ENCODE results near the gene CAMK2A.

The CAMK2A gene

DNA sequence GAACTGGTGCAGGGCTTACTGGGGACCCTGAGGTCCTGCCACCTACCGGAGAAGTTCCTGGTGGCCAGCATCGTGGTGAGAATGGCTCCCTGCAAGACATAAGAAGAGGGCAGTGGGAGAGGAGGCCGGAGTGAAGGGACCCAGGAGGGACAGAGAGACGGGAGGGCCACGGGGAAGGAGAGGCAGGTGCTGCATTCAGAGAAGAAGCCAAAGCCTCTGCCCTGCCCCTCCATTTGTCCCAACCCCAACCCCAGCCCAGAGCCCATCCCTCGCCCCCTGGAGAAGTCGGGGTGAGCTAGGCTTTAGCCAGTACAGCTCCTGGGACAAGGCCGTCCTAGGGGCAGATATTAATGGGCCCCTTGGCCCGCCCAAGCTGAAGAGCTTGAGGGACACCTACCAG, 41.8 kb downstream of the CAMK2A start:
- Histone ChIP-seq H3K9me3 (ENCODE audit: control insufficient read depth, low read length) (no peaks in the 10 kb centered on the region), H3K4me1 (ENCODE audit: control insufficient read depth, insufficient read depth, low read length) (peaks cover 11% of the 10 kb centered on the region), H3K4me3 (ENCODE audit: low read length) (no peak overlapping the region), H3K36me3 (ENCODE audit: control insufficient read depth, insufficient read depth, low read length, severe bottlenecking) (no peaks in the 10 kb centered on the region), H3K9ac (ENCODE audit: low read length) (no peak overlapping the region), H3K27me3 (replicated peaks; ENCODE audit: control insufficient read depth, insufficient read depth, low read length) (no peaks in the 10 kb centered on the region)
- no peak for DNase-seq (ENCODE audit: low read depth)

DNA sequence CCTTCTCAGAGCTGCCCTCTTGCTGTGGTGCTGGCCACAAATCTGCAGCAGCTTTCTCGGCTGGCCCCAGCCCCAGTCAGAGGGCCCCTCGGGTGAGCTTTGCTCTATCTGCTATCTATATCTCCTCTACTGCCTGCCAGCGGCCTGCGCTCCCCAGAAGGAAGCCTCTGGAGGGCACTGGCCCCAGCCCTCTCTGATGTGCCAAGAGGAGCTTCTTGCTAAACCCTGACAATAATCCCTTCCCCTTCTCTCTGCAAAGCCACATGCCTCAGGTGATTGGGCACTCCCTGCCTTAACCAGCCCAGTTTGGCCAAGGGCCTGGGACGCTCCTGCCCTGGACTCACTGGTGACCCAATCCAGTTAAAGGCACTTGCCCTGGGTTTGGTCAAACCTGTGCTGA, 42.7 kb downstream of the CAMK2A start:
- Histone ChIP-seq H3K36me3 (ENCODE audit: control insufficient read depth, insufficient read depth, low read length, severe bottlenecking) (no peaks in the 10 kb centered on the region), H3K4me3 (ENCODE audit: low read length) (no peak overlapping the region), H3K27me3 (replicated peaks; ENCODE audit: control insufficient read depth, insufficient read depth, low read length) (no peaks in the 10 kb centered on the region), H3K9me3 (ENCODE audit: control insufficient read depth, low read length) (no peaks in the 10 kb centered on the region), H3K4me1 (ENCODE audit: control insufficient read depth, insufficient read depth, low read length) (peaks cover 11% of the 10 kb centered on the region), H3K9ac (ENCODE audit: low read length) (no peak overlapping the region)
- DNase-seq (ENCODE audit: low read depth), result no peak

DNA sequence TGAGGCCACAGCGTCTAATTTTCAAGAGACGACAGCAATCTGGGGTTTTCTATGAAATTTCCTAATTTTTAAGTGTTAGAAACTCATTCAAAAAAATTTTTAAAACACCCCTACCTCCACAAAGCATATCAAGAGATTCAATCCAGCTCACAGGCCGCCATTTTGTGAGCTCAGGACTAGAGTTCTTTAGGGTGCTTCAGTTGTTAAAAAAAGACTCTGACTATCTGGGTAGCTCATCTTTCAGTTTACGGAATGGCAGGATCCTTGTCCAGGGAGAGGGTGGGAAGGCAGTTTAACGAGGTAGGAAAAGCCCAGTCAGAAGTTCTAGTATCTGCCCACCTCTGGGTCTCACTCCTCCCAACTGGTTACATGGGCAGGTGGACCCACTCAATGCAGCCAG, 43.1 kb downstream of the CAMK2A start:
- Histone ChIP-seq H3K27me3 (replicated peaks; ENCODE audit: control insufficient read depth, insufficient read depth, low read length) (no peaks in the 10 kb centered on the region), H3K4me3 (ENCODE audit: low read length) (no peak overlapping the region), H3K4me1 (ENCODE audit: control insufficient read depth, insufficient read depth, low read length) (peaks cover 11% of the 10 kb centered on the region), H3K36me3 (ENCODE audit: control insufficient read depth, insufficient read depth, low read length, severe bottlenecking) (no peaks in the 10 kb centered on the region), H3K9ac (ENCODE audit: low read length) (no peak overlapping the region), H3K9me3 (ENCODE audit: control insufficient read depth, low read length) (no peaks in the 10 kb centered on the region)
- DNase-seq (ENCODE audit: low read depth), result no peak

DNA sequence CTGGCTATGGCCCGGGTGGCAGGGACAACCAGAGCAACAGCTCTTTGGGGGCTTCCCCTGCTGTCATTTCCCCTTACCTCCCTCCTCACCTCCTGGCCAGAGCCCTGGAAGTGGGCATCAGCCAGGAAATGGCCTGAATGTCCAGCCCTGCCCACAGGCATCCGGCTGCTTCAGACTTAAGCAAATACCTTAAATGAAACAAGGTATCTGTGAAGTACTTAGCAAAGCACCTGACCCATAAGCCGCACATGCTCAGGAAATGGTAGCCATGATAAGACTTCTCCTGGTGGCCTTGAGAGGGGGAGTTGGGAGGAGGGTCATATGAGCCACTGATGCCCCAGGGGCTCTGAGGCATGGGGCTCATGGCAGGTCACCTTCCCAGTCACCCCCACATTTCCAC, 43.8 kb downstream of the CAMK2A start:
- H3K36me3 ChIP-seq (ENCODE audit: control insufficient read depth, insufficient read depth, low read length, severe bottlenecking), result no peaks in the 10 kb centered on the region
- DNase-seq (ENCODE audit: low read depth), result no peak
- H3K9me3 ChIP-seq (ENCODE audit: control insufficient read depth, low read length), result no peaks in the 10 kb centered on the region
- no peak overlapping the region for H3K9ac ChIP-seq (ENCODE audit: low read length)
- peaks cover 11% of the 10 kb centered on the region for H3K4me1 ChIP-seq (ENCODE audit: control insufficient read depth, insufficient read depth, low read length)
- no peaks in the 10 kb centered on the region for H3K27me3 ChIP-seq (replicated peaks; ENCODE audit: control insufficient read depth, insufficient read depth, low read length)
- no peak overlapping the region for H3K4me3 ChIP-seq (ENCODE audit: low read length)

DNA sequence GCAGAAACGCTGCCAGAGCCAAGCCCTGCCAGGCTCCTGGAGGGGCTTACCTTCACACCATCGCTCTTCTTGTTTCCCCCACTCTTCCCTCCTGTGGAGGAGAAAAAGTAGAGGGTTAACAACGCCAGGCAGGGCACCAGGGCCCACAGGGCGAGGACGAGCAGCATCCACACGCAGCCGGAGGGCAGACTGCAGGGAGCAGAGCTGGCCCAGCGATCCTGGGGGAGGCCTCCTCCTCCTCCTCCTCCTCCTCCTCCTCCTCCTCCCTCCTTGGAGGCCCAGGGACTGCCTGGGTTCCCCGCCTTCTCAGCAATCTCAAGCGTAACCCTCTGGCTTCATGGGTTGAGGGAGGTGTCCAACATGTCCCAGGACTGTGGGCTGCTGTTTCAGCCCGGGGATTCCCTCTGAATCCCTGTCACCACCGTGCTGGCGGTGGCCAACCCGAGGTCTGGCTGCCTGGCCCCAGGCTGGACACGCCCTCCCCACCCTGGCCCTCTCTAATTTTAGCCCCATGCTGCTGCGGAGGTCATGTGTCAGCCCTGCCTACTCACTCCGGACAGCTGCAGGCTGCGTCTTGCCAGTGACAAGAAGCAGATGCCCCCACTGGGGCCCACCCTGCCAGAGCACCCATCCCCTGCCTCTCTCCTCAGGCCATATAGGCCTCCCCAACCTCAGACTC, 44.3 kb downstream of the CAMK2A start:
- no peaks in the 10 kb centered on the region for H3K36me3 ChIP-seq (ENCODE audit: control insufficient read depth, insufficient read depth, low read length, severe bottlenecking)
- H3K9me3 ChIP-seq (ENCODE audit: control insufficient read depth, low read length), result no peaks in the 10 kb centered on the region
- peak; percentile 24 for DNase-seq (ENCODE audit: low read depth)

DNA sequence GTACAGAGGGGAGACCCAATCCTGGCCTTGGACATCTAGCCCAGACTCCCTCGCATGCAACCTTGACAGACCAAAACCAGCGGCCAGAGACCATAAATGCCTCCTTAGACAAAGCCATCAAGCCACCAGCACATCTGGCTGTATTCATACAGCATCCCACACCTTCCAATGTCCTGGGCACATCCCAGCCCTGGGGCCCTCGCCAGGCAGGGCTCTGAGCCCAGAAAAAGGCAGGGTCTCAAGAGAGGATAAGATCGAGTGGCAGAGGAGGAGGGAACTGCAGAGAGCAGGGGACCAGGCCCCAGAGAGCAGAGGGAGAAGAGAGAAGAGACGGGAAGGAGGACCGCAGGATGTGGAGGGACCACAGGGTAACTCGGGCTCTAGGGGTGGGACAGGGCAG, 45.4 kb downstream of the CAMK2A start:
- Histone ChIP-seq H3K36me3 (ENCODE audit: control insufficient read depth, insufficient read depth, low read length, severe bottlenecking) (no peaks in the 10 kb centered on the region), H3K4me3 (ENCODE audit: low read length) (no peak overlapping the region), H3K9me3 (ENCODE audit: control insufficient read depth, low read length) (no peaks in the 10 kb centered on the region), H3K27me3 (replicated peaks; ENCODE audit: control insufficient read depth, insufficient read depth, low read length) (no peaks in the 10 kb centered on the region), H3K4me1 (ENCODE audit: control insufficient read depth, insufficient read depth, low read length) (peaks cover 11% of the 10 kb centered on the region), H3K9ac (ENCODE audit: low read length) (no peak overlapping the region)
- no peak for DNase-seq (ENCODE audit: low read depth)

More for the DNA sequence above, 44.3 kb downstream of the CAMK2A start:
- H3K4me1 ChIP-seq (ENCODE audit: control insufficient read depth, insufficient read depth, low read length), result peaks cover 11% of the 10 kb centered on the region
- H3K27me3 ChIP-seq (replicated peaks; ENCODE audit: control insufficient read depth, insufficient read depth, low read length), result no peaks in the 10 kb centered on the region
- no peak overlapping the region for H3K9ac ChIP-seq (ENCODE audit: low read length)
- no peak overlapping the region for H3K4me3 ChIP-seq (ENCODE audit: low read length)

DNA sequence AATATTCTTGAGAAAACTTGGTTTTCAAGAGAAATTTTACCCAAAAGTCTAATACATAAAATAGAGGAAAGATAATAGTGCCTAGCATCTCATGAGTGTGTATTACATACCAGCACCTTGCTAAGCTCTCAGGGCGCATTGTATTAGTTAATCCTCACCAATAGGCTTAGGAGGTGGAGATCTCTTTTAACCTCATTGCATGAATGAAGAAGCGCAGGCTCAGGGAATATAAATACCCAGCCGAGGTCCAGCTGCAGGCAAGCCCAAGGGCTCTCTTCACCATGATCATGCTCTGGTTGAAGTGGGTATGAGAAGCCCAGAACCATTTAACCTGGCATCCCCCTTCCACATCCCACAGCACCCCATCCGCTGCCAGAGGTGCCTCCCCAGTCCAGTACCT, 46.0 kb downstream of the CAMK2A start:
- H3K4me1 ChIP-seq (ENCODE audit: control insufficient read depth, insufficient read depth, low read length), result peaks cover 11% of the 10 kb centered on the region
- no peak overlapping the region for H3K4me3 ChIP-seq (ENCODE audit: low read length)
- no peak for DNase-seq (ENCODE audit: low read depth)
- H3K27me3 ChIP-seq (replicated peaks; ENCODE audit: control insufficient read depth, insufficient read depth, low read length), result no peaks in the 10 kb centered on the region
- no peaks in the 10 kb centered on the region for H3K36me3 ChIP-seq (ENCODE audit: control insufficient read depth, insufficient read depth, low read length, severe bottlenecking)
- no peak overlapping the region for H3K9ac ChIP-seq (ENCODE audit: low read length)
- no peaks in the 10 kb centered on the region for H3K9me3 ChIP-seq (ENCODE audit: control insufficient read depth, low read length)

DNA sequence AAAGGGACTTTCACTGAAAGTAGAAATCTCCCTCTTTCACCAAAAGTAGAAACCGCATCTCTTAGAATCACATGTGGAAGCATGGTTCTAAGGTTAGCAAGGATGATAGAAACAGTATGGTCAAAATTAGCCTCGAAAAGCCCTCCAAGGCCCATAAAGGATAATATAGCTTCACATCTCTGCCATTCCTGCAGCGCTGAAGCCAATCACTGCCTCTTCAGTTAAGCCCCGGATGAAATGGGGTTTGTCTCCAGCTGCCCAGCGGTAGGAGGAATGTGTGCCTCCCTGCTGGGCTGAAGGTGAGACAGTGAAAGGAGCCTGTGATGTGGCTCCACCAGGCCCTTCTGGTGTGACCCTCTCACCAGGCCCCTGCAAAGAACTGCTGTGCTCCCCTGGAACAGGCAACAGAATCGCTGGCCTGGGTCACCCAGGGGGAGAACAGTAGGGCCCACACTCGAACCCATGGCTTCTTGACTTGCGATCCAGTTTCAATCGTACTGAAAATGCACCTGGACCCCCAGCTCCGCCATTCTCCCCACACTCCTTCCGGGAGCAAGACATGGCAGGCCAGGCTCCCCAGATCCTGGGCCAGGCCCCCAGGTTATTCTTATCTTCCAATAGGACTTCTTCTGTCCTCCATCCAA, 47.2 kb downstream of the CAMK2A start:
- Histone ChIP-seq H3K36me3 (ENCODE audit: control insufficient read depth, insufficient read depth, low read length, severe bottlenecking) (no peaks in the 10 kb centered on the region), H3K9me3 (ENCODE audit: control insufficient read depth, low read length) (no peaks in the 10 kb centered on the region), H3K9ac (ENCODE audit: low read length) (no peak overlapping the region), H3K4me3 (ENCODE audit: low read length) (no peak overlapping the region), H3K27me3 (replicated peaks; ENCODE audit: control insufficient read depth, insufficient read depth, low read length) (no peaks in the 10 kb centered on the region), H3K4me1 (ENCODE audit: control insufficient read depth, insufficient read depth, low read length) (peaks cover 11% of the 10 kb centered on the region)
- DNase-seq (ENCODE audit: low read depth), result no peak

DNA sequence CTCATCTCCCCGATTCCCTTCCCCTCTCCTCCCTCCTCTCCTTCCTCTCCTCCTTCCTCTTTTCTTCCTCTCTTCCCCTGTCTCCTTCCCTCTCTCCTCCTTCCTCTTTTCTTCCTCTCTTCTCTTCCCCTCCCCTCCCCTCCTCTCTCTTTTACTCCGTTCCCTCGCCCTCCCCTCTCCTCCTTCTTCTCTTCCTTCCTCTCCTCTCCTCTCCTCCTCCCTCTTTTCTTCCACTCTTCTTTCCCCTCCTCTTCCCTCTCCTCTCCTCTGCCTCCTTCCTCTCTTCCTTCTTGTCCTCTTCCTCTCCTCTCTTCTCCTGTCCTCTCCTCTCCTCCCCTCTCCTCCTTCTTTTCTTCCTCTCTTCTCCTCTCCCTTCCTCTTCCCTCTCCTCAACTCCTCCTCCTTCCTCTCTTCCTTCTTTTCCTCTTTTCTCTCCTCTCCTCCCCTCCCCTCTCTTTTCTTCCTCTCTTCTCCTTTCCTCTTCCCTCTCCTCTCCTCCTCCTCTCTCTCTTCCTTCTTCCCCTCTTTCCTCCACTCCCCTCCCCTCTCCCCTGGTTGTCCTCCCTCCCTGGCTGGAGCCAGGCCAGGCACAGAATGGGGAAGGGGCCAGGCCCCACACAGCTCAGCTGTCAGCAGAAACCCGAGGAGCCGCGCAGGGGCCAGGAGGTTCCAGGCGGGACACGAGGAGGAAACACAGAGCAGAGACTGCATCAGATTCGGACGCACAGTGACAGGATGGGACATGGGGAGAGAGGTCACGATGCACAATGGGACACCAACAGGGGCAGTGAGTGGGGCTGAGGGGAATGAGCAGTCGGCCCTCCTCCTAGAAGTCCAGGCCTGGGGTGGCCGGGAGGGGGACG, 48.0 kb downstream of the CAMK2A start:
- Histone ChIP-seq H3K27me3 (replicated peaks; ENCODE audit: control insufficient read depth, insufficient read depth, low read length) (no peaks in the 10 kb centered on the region), H3K9me3 (ENCODE audit: control insufficient read depth, low read length) (no peaks in the 10 kb centered on the region), H3K4me1 (ENCODE audit: control insufficient read depth, insufficient read depth, low read length) (peaks cover 11% of the 10 kb centered on the region), H3K9ac (ENCODE audit: low read length) (no peak overlapping the region), H3K36me3 (ENCODE audit: control insufficient read depth, insufficient read depth, low read length, severe bottlenecking) (no peaks in the 10 kb centered on the region), H3K4me3 (ENCODE audit: low read length) (no peak overlapping the region)
- DNase-seq (ENCODE audit: low read depth), result no peak

DNA sequence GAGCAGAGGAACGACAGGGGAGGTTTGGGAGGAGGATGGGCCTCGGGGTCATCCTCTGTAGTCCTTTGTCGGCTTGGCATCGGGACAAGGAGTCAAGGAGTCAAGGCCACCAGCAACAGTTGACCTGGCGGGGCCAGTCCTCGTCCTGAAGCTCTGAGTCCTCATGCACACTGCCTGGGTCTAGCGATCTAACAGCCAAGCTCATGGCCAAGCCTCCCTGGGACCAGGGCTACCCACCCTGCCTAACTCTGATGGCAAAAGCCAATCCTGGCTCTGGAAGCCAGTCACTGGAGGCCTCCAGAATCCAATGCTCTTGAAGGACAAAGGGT, 49.8 kb downstream of the CAMK2A start:
- Histone ChIP-seq H3K9me3 (ENCODE audit: control insufficient read depth, low read length) (no peaks in the 10 kb centered on the region), H3K4me1 (ENCODE audit: control insufficient read depth, insufficient read depth, low read length) (no peaks in the 10 kb centered on the region), H3K27me3 (replicated peaks; ENCODE audit: control insufficient read depth, insufficient read depth, low read length) (no peaks in the 10 kb centered on the region), H3K9ac (ENCODE audit: low read length) (no peak overlapping the region), H3K4me3 (ENCODE audit: low read length) (no peak overlapping the region), H3K36me3 (ENCODE audit: control insufficient read depth, insufficient read depth, low read length, severe bottlenecking) (no peaks in the 10 kb centered on the region)
- no peak for DNase-seq (ENCODE audit: low read depth)

DNA sequence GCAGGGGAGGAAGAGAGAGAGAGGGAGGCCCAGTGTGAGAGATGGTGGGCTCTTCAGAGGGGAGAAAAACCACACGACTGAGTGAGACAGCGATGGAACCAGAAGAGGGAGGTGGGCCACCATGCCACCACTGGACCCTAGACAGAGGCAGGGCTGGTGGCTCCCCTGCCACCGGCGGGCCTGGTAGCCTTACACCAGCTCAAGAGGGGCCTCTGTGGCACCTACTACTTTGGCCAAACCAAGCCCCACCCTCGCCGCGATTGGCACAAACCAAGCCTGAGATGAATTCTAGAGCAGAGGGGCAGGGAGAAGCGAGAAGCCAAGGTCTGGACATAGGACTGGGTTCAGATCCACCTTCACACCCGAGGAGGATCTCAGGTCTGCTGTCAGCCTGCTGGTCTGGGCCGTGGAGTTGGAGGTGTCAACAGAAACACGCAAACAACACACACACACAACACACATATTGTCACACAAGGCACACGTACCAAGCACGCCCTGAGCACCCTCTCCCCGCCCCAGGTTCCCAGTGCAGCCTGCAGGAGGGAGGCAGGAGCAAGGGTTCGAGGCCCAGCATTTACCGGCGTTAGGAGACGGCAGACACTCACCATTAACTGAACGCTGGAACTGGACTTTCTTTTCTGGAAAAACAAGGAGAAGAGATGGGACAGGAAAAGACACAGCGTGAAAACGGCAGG, 50.3 kb downstream of the CAMK2A start:
- no peaks in the 10 kb centered on the region for H3K4me1 ChIP-seq (ENCODE audit: control insufficient read depth, insufficient read depth, low read length)
- no peak overlapping the region for H3K9ac ChIP-seq (ENCODE audit: low read length)
- no peaks in the 10 kb centered on the region for H3K36me3 ChIP-seq (ENCODE audit: control insufficient read depth, insufficient read depth, low read length, severe bottlenecking)
- H3K27me3 ChIP-seq (replicated peaks; ENCODE audit: control insufficient read depth, insufficient read depth, low read length), result no peaks in the 10 kb centered on the region
- H3K4me3 ChIP-seq (ENCODE audit: low read length), result no peak overlapping the region
- no peaks in the 10 kb centered on the region for H3K9me3 ChIP-seq (ENCODE audit: control insufficient read depth, low read length)
- no peak for DNase-seq (ENCODE audit: low read depth)
